IMR-90 (cell line): Measurements from ENCODE around the gene C10orf90.

Experiments
- CEBPB ChIP-seq: IDR thresholded peaks from 2 replicates; pipeline ENCODE4 v1.6.1; 2012; ENCODE audit warnings: low read depth, low read length, improper control_type of control experiment
- CTCF ChIP-seq: conservative IDR thresholded peaks from 2 replicates; pipeline ENCODE4 v1.5.1; 2012; ENCODE audit warnings: mild to moderate bottlenecking, low read depth, low read length, improper control_type of control experiment
- POLR2A ChIP-seq: IDR thresholded peaks from 2 replicates; pipeline ENCODE4 v1.6.1; 2012; ENCODE audit warnings: mild to moderate bottlenecking, low read depth, low read length
- RAD21 ChIP-seq: IDR thresholded peaks from 2 replicates; pipeline ENCODE4 v1.6.1; 2012; ENCODE audit warnings: low read length, improper control_type of control experiment
- SMC3 ChIP-seq: fragments of 150-350 bp; IDR thresholded peaks from 2 replicates; pipeline ENCODE4 v1.6.1; 2016; ENCODE audit warnings: low read depth, mild to moderate bottlenecking, antibody characterized with exemption, low read length, moderate library complexity
- USF2 ChIP-seq: fragments of 150-350 bp; IDR thresholded peaks from 2 replicates; pipeline ENCODE4 v1.6.1; 2017; ENCODE audit warnings: mild to moderate bottlenecking, antibody characterized with exemption, low read length, low read depth

- TF ChIP-seq CTCF, result no peak
- TF ChIP-seq POLR2A, result no peak
- no peak for TF ChIP-seq CEBPB
- TF ChIP-seq USF2, result no peak
- TF ChIP-seq RAD21, result no peak
- TF ChIP-seq SMC3, result no peak
These were observed 293.5 kb downstream of the C10orf90 start for GRCh38 chr10:126376956-126377355.
